NCI-H1092 (cell line): ENCODE measurements around the gene MPDU1.

Source experiments
- DNase-seq: peaks from one replicate; lab custom pipeline; 2025; lab: John Stamatoyannopoulos, UW

The MPDU1 gene

DNA sequence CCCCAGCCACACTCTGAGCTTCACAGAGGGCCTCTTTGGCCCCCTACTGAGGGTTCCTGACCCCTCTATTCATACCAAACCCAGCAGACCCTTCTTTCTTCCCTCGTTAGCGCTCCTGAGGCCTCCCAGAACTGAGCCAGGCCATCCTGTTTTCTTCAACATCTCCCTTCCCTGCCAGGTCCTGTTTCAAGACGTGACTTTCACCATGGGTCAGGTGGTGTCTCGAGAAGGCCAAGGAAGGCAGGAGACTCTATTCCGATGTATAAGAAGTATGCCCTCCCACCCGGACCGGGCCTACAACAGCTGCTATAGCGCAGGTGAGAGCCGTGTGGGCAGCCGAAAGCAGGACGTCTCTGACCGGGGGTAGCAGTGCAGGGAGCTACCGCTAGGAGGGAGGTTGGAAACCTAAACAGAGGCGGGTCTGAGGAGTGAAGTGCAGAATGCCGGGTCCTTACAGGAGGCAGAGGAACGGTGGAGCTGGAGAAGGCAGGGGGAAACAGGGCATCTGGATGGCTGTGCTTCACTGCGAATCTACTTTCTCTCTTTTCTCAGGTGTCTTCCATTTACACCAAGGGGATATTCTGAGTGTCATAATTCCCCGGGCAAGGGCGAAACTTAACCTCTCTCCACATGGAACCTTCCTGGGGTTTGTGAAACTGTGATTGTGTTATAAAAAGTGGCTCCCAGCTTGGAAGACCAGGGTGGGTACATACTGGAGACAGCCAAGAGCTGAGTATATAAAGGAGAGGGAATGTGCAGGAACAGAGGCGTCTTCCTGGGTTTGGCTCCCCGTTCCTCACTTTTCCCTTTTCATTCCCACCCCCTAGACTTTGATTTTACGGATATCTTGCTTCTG lies 23.3 kb upstream of the MPDU1 start:
- DNase-seq: no peak

DNA sequence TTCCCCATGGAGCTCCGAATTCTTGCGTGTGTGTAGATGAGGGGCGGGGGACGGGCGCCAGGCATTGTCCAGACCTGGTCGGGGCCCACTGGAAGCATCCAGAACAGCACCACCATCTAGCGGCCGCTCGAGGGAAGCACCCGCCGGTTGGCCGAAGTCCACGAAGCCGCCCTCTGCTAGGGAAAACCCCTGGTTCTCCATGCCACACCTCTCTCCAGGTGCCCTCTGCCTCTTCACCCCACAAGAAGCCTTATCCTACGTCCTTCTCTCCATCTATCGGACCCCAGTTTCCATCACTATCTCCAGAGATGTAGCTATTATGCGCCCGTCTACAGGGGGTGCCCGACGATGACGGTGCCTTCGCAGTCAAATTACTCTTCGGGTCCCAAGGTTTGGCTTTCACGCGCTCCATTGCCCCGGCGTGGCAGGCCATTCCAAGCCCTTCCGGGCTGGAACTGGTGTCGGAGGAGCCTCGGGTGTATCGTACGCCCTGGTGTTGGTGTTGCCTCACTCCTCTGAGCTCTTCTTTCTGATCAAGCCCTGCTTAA lies 22.6 kb upstream of the MPDU1 start:
- peak; percentile 55 for DNase-seq

DNA sequence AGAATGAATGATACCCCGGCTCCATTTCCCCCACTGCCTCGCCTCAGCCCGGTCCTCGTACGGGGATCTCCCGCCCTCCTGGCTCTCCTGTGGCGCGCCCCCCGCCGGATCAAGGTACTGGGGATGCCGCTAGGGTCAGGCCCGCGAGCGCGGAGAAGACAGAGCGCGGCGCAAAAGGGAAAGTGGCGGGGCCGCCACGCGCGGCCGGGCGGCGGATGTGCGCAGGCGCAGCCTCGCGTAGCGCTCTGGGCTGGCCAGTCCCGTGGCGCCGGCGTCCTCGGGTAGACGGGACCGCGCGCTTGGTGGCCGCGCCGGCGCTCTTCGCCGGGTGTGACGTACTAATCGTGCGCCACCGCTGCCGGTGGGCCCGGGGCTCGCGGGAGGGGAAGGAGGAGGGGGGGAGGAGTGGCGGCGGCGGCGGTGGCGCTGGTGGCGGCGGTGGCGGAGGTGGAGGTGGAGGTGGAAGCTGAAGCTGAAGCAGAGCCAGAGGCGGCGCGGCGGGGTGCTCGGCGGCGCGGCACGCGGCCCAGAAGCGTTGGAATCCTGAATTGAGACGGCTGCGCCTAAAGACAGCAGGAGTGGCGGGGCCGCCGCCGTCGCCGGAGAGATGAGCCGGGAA lies 22.0 kb upstream of the MPDU1 start, which contains the start of gene SENP3:
TSS of gene SENP3 (plus strand) at position 331 of the 619 bp plus-strand sequence. CDS start 1,158 bp downstream, outside the sequence.
- peak; percentile 75 for DNase-seq

DNA sequence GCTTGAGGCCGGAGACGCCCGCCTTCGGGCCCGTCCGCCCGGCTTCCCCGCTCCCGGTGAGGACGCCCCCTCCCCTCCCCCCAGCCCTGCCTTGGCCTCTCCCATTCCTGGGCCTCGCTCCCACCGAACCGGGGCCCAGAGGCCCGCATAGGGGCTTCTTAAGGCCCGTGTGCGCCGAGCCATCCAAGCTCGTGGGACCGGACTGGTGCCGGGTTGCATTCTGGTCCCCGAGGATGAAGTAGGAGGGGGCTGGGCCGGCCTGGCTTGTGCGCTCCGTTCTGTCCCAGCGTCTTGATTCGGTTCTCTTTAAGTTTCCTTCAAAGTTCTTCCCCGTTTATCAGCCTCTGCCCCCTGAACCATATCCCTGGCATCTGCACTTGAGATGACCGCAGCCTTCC lies 21.4 kb upstream of the MPDU1 start:
- DNase-seq: no peak

DNA sequence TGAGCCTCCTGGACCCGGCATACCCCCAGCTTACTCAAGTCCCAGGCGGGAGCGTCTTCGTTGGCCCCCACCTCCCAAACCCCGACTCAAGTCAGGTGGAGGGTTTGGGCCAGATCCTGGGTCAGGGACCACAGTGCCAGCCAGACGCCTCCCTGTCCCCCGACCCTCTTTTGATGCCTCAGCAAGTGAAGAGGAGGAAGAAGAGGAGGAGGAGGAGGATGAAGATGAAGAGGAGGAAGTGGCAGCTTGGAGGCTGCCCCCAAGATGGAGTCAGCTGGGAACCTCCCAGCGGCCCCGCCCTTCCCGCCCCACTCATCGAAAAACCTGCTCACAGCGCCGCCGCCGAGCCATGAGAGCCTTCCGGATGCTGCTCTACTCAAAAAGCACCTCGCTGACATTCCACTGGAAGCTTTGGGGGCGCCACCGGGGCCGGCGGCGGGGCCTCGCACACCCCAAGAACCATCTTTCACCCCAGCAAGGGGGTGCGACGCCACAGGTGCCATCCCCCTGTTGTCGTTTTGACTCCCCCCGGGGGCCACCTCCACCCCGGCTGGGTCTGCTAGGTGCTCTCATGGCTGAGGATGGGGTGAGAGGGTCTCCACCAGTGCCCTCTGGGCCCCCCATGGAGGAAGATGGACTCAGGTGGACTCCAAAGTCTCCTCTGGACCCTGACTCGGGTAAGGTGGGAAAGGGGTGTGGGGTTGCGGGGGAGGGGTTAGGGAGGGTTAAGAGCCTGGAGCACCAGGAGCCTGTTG lies 20.4 kb upstream of the MPDU1 start:
- DNase-seq: no peak

DNA sequence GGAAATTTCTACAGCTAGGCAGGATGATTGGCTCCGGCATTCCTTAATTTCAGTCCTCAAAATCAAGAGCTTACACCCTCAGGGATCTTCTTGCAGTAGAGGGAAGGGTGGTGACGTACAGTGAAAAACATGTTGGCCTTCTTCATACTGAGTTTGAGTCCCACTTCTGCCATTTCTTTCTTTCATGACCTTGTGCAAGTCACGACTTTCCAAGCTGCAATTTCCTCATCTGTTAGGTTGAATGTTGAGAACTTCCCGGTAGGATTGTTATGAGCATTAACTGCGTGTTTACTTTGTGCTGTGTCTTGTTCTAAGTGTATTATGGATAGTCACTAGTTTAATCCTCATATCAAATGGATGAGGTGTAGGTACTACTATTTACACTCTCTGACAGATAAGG lies 14.1 kb upstream of the MPDU1 start:
- DNase-seq: no peak

DNA sequence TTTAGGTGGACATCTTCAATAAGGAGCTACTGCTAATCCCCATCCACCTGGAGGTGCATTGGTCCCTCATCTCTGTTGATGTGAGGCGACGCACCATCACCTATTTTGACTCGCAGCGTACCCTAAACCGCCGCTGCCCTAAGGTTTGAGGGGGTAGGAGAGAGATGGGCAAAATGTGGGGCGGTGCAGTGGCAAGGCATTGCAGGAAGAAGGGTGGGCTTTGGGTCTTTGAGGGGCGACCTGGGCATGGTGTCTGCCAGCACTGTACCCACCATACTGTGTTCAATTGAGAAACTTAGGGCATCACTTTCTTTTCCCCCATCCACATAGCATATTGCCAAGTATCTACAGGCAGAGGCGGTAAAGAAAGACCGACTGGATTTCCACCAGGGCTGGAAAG lies 13.3 kb upstream of the MPDU1 start:
- no peak for DNase-seq

DNA sequence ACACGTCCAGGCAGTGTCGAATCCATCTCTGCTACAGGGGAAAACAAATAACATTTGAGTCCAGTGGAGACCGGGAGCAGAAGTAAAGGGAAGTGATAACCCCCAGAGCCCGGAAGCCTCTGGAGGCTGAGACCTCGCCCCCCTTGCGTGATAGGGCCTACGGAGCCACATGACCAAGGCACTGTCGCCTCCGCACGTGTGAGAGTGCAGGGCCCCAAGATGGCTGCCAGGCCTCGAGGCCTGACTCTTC lies 11.4 kb upstream of the MPDU1 start:
- DNase-seq: no peak

DNA sequence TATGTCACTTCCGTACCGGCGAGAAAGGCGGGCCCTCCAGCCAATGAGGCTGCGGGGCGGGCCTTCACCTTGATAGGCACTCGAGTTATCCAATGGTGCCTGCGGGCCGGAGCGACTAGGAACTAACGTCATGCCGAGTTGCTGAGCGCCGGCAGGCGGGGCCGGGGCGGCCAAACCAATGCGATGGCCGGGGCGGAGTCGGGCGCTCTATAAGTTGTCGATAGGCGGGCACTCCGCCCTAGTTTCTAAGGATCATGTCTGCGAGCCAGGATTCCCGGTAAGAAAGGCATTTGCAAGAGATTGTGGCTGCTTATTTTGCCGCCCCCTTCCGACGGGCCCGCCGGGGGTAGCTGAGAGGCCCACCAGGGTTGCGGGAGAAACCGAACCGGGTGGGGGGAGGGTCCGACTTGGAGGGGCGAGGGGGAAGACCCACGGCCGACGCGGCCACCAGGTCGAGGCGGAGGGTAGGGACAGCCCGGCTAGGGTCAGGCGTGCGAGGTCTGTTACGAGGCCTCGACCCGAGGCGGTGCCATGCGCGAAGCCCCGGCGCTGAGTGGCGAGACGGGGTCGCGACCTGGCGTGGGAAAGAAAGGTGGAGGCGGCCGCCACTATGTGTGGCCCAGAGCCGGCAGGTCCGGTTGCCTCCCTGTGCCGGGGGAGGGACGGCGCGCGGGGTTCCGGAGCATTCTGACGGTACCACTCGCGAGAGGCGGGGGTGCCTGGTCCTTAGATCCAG lies 10.9 kb upstream of the MPDU1 start:
- peak; percentile 97 for DNase-seq

DNA sequence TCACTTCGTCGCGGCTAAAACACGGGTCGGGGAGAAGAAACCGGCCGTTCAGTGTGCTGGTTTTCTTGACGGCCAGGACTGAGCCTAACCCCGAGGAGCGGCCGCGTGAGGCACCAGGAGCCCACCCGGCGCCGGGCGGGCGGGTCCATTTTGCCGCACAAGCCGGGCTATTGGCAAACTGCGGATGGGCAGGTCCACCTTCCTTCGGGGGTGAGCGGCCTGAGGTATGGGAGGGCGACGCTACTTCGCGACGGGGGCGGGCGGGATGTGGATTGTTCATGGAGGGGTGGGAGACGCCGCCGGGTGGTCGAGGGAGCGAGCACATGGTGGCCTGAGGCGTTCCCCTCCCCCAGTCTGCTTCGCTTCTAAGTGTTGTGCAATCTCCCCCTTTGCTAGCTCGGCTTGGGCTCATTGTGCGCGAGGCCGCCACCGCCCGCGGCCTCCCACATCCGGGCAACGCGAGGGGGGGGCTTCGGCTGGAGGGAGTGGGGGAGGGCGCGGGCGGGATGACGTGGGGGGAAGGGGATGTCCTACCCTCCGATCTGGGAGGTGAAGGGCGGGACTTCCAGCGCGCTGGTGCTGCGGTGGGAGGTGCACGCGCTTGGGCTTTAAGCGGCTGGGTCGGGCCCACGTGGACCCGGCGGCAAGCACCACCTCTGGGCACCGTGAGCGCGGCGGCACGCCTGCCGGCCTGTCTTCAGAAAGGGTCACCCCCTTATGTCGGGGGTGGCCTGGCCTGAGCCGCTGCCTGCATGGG lies 10.2 kb upstream of the MPDU1 start:
- DNase-seq: peak; percentile 58

DNA sequence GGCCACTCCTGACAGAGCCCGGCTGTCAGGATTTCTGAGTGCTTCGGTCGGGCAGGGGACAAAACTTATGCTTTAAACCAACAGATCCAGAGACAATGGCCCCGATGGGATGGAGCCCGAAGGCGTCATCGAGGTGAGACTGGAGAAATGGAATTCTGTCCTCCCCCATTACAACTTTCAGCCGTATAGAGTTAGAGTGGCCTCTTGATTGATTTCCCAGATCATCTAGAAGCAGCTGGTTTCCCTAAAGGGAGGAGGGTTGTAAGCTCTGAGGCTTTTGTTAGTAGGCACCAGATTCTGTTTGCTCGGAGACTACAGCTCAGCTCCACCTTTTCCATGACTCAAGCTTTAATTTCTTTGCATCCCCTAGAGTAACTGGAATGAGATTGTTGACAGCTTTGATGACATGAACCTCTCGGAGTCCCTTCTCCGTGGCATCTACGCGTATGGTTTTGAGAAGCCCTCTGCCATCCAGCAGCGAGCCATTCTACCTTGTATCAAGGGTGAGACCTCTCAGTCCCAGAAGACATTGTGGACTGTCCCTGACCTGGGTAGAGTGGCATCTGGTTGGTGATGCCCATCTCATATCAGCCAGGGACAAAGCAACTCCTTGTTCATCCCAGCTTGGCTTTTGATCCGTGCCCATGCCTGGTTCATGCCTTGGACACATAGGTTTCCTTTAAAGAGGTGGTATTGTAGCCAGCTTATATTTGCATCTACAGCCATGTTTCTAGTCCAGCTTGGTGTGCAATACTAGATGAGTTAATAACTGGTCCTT lies 9.3 kb upstream of the MPDU1 start:
- DNase-seq: no peak

DNA sequence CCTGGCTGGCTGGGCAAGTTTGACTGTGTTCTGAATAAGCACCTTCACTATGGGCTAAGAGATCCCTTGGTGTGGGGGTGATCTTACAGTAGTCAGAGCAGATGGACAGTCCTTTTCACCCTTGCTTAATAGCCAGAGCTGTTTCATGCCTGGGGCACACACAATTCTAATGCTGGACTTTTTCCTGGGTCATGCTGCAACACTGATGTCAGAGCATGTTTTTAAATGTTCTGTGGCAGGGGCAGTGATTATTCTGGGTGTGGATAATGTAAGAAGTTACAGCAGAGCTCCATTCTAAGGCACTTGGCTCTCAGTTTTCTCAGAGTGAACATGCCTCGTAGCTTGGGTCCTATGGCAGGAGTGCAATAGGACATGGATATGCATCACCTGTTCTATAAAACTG lies 8.2 kb upstream of the MPDU1 start:
- no peak for DNase-seq

DNA sequence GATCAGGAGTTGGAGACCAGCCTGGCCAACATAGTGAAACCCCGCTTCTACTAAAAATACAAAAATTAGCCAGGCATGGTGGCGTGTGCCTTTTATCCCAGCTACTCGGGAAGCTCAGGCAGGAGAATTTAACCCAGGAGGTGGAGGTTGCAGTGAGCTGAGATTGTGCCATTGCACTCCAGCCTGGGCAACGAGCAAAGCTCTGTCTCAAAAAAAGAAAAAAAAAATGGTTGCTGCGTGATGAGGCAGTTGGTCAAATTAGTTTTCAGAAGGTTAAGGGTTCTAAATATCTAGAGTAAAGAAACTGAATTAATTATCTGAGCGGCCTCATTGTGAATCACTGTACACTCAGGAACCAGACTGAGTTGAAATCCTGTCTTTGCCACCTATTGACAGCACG lies 7.7 kb upstream of the MPDU1 start:
- DNase-seq: no peak

DNA sequence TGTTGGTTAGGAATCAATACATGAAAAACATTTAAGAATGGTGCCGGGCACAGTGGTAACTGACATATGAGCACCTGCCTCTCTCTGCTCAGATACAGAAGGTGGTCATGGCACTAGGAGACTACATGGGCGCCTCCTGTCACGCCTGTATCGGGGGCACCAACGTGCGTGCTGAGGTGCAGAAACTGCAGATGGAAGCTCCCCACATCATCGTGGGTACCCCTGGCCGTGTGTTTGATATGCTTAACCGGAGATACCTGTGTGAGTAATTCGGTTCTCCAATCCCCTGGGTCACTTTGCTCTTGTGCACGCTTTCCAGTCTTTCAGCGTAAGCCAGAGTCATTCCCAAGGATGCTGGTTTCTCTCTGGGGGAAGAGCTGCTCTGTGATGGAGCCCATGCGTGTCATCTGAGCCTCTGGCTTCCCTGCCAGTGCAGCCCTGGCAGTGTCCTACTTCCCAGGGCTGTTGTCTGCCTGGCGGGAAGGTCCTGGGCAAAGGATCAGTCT lies 7.2 kb upstream of the MPDU1 start:
- DNase-seq: no peak

DNA sequence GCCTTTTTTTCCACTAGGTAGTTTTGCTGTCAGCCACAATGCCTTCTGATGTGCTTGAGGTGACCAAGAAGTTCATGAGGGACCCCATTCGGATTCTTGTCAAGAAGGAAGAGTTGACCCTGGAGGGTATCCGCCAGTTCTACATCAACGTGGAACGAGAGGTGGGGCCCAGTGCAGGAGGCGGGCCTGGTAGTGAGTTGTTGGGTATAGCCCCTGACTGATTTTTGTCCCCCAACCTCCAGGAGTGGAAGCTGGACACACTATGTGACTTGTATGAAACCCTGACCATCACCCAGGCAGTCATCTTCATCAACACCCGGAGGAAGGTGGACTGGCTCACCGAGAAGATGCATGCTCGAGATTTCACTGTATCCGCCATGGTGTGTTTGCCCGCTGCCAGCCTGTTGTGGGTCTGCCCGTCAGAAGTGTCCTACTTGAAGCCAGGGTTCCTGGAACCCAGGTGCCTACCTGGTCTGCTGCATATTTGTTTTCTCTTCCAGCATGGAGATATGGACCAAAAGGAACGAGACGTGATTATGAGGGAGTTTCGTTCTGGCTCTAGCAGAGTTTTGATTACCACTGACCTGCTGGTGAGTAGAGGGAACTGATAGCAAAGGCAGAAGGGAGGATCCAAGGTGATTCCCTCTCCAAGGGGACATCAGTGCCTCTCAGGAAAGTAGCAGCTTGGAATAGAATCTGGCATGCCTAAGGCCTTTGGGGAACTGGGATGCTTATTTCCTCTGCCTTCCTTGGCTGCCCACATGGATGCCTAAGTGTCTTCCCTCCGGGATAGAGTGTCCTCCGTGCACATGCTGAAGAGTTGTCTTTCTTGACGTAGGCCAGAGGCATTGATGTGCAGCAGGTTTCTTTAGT lies 6.1 kb upstream of the MPDU1 start:
- no peak for DNase-seq

DNA sequence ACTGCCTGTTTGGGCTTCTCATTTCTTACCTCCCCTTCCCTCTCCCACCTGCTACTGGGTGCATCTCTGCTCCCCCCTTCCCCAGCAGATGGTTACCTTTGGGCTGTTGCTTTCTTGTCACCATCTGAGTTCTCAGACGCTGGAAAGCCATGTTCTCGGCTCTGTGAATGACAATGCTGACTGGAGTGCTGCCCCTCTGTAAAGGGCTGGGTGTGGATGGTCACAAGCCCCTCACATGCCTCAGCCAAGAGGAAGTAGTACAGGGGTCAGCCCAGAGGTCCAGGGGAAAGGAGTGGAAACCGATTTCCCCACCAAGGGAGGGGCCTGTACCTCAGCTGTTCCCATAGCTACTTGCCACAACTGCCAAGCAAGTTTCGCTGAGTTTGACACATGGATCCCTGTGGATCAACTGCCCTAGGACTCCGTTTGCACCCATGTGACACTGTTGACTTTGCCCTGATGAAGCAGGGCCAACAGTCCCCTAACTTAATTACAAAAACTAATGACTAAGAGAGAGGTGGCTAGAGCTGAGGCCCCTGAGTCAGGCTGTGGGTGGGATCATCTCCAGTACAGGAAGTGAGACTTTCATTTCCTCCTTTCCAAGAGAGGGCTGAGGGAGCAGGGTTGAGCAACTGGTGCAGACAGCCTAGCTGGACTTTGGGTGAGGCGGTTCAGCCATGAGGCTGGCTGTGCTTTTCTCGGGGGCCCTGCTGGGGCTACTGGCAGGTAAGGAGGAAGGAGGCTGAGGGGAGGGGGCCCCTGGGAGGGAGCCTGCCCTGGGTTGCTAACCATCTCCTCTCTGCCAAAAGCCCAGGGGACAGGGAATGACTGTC lies 4.4 kb upstream of the MPDU1 start, which contains the start of gene CD68:
TSS of gene CD68 (plus strand) at position 638 of the 833 bp plus-strand sequence. CDS start at position 678, 40 bp downstream.
- DNase-seq: no peak

DNA sequence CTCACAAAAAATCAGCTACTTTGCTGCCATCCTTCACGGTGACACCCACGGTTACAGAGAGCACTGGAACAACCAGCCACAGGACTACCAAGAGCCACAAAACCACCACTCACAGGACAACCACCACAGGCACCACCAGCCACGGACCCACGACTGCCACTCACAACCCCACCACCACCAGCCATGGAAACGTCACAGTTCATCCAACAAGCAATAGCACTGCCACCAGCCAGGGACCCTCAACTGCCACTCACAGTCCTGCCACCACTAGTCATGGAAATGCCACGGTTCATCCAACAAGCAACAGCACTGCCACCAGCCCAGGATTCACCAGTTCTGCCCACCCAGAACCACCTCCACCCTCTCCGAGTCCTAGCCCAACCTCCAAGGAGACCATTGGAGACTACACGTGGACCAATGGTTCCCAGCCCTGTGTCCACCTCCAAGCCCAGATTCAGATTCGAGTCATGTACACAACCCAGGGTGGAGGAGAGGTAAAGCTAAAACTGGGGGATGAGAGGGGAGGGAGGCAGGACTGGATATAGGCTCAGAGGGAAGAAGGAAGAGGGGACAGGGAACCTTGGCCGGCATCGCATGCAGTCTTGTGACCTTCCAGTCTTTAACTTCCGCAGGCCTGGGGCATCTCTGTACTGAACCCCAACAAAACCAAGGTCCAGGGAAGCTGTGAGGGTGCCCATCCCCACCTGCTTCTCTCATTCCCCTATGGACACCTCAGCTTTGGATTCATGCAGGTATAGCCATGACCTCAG lies 3.6 kb upstream of the MPDU1 start:
- DNase-seq: no peak
